ENCODE data around the gene RPL37. TPM values are rescaled to one million over a fixed set of nuclear protein-coding genes. Genes with fewer than 3 reads are reported as not detected.

Gene RPL37
- total and polyA plus RNA-seq, 2 donors (not counting 3 experiments of a cell fraction or from before 2014, with no cell fraction given) = 259 to 1,348 TPM

- Histone ChIP-seq H4K20me1 (replicated peaks; ENCODE audit: control insufficient read depth, extremely low read depth, insufficient read depth, low read length) (no peaks in the 10 kb centered on the region), H3K4me3 (replicated peaks in 1 of 3; ENCODE audit: insufficient read depth in 1 of 3, low read depth in 1 of 3, low read length in 3 of 3) (no peak overlapping the region), H3K9me3 (replicated peaks; ENCODE audit: control insufficient read depth, insufficient read depth, low read length) (no peaks in the 10 kb centered on the region), H3K4me1 (ENCODE audit: control insufficient read depth, extremely low read depth, insufficient read depth, low read length) (no peaks in the 10 kb centered on the region), H3K27me3 (ENCODE audit: control insufficient read depth in 2 of 2, insufficient read depth in 2 of 2, low read length in 2 of 2) (no peaks in the 10 kb centered on the region), H2AFZ (ENCODE audit: low read depth, low read length) (peak overlapping the region; percentile 67), H3K4me2 (ENCODE audit: insufficient read depth, low read length) (no peak overlapping the region), H3K9ac (replicated peaks; ENCODE audit: extremely low read depth, insufficient read depth, low read length) (no peak overlapping the region), H3K36me3 (ENCODE audit: control insufficient read depth in 2 of 2, extremely low read depth in 1 of 2, insufficient read depth in 2 of 2, low read length in 2 of 2) (no peaks in the 10 kb centered on the region), H3K79me2 (ENCODE audit: control insufficient read depth, insufficient read depth, low read length) (no peaks in the 10 kb centered on the region), H3K27ac (ENCODE audit: insufficient read depth, low read depth, low read length) (no peak overlapping the region), H3K9me1 (replicated peaks; ENCODE audit: control insufficient read depth, extremely low read depth, insufficient read depth, low read length) (no peaks in the 10 kb centered on the region)
- TF ChIP-seq EZH2 (IDR thresholded peaks at IDR 0.05; ENCODE audit: borderline replicate concordance, low read depth, low read length, severe bottlenecking) = no peak
- peak; percentile 52 for DNase-seq (ENCODE audit: low read depth, low spot score)
- ChIA-PET CTCF (interaction anchor here (1.0 to 1.9 kb wide), 9 partner anchors 19 to 1301 kb away, joined by 3 to 7 read pairs (median 5); partner anchors contain the start of gene CARD6), POLR2A (no interaction called here)
- intact Hi-C loops (cut with micrococcal nuclease) (loop anchor here (1.0 to 5.0 kb wide), 6 partner anchors 45 to 1301 kb away; partner anchors contain the start of genes RPL37 and TTC33), dilution Hi-C loops (cut with MboI; ENCODE audit: extremely low pct_ligation_motif_present, low sequenced_read_pairs) (no loop called here)
- BruUV-seq (replicated peaks) = no TSS peak
- FAIRE-seq = peak; percentile 78
These were observed 44.3 kb upstream of the RPL37 start for GRCh38 chr5:40879163-40879942.

GRCh38 chr5:40877371-40877988 is 42.5 kb upstream of the RPL37 start:
- dilution Hi-C loops (cut with MboI; ENCODE audit: extremely low pct_ligation_motif_present, low sequenced_read_pairs) = no loop called here
- FAIRE-seq = no peak
- Histone ChIP-seq H3K79me2 (ENCODE audit: control insufficient read depth, insufficient read depth, low read length) (no peaks in the 10 kb centered on the region), H3K27ac (ENCODE audit: insufficient read depth, low read depth, low read length) (no peak overlapping the region), H3K4me3 (replicated peaks in 1 of 3; ENCODE audit: insufficient read depth in 1 of 3, low read depth in 1 of 3, low read length in 3 of 3) (no peak overlapping the region), H3K9ac (replicated peaks; ENCODE audit: extremely low read depth, insufficient read depth, low read length) (no peak overlapping the region), H3K4me1 (ENCODE audit: control insufficient read depth, extremely low read depth, insufficient read depth, low read length) (no peaks in the 10 kb centered on the region), H2AFZ (ENCODE audit: low read depth, low read length) (no peak overlapping the region), H3K9me3 (replicated peaks; ENCODE audit: control insufficient read depth, insufficient read depth, low read length) (no peaks in the 10 kb centered on the region), H3K36me3 (ENCODE audit: control insufficient read depth in 2 of 2, extremely low read depth in 1 of 2, insufficient read depth in 2 of 2, low read length in 2 of 2) (no peaks in the 10 kb centered on the region), H3K9me1 (replicated peaks; ENCODE audit: control insufficient read depth, extremely low read depth, insufficient read depth, low read length) (no peaks in the 10 kb centered on the region), H4K20me1 (replicated peaks; ENCODE audit: control insufficient read depth, extremely low read depth, insufficient read depth, low read length) (no peaks in the 10 kb centered on the region), H3K27me3 (ENCODE audit: control insufficient read depth in 2 of 2, insufficient read depth in 2 of 2, low read length in 2 of 2) (no peaks in the 10 kb centered on the region), H3K4me2 (ENCODE audit: insufficient read depth, low read length) (no peak overlapping the region)
- POLR2A ChIA-PET = no interaction called here
- intact Hi-C loops (cut with micrococcal nuclease) = loop anchor here (5.0 kb wide), 1 partner anchor 105 kb away; no protein-coding TSS in a partner anchor
- CTCF ChIA-PET = interaction anchor here (1.9 kb wide), 1 partner anchor 1161 kb away, joined by 7 read pairs; no protein-coding TSS in a partner anchor
- TF ChIP-seq POLR2AphosphoS5 (IDR thresholded peaks at IDR 0.05; ENCODE audit: insufficient read depth, low read depth, low read length) (no peak), CTCF (IDR thresholded peaks at IDR 0.05; ENCODE audit: extremely low read depth in 1 of 2, insufficient read depth in 1 of 2, low read depth in 1 of 2, low read length in 2 of 2) (no peak), POLR2A (IDR thresholded peaks at IDR 0.05; ENCODE audit: low read depth, low read length) (no peak), MAX (IDR thresholded peaks at IDR 0.05; ENCODE audit: insufficient read depth, insufficient read length) (no peak), GATA2 (IDR thresholded peaks at IDR 0.05; ENCODE audit: insufficient read depth, insufficient read length, low read depth, low read length) (no peak), MYC (IDR thresholded peaks at IDR 0.05; ENCODE audit: low read depth, low read length) (no peak), FOS (IDR thresholded peaks at IDR 0.05; ENCODE audit: borderline replicate concordance, insufficient read depth, low read length) (no peak), EZH2 (IDR thresholded peaks at IDR 0.05; ENCODE audit: borderline replicate concordance, low read depth, low read length, severe bottlenecking) (no peak), JUN (IDR thresholded peaks at IDR 0.05; ENCODE audit: borderline replicate concordance, insufficient read depth, insufficient read length, low read depth) (no peak)
- no peak for DNase-seq (ENCODE audit: low read depth, low spot score)
- no TSS peak for BruUV-seq (replicated peaks)
